SK-N-SH (cell line): ENCODE measurements around the gene TLE5. TPM values are rescaled to one million over a fixed set of nuclear protein-coding genes. Genes with fewer than 3 reads are reported as not detected.
A peak's percentile ranks its signal among the peaks of the same experiment; 100 is the strongest.

Experiments
- CTCF ChIA-PET: fragments of 300-600, 350-600 bp; formaldehyde crosslinking; extraction: SDS; loops from one replicate; lab custom pipeline; 2021; lab: Yijun Ruan, JAX
- POLR2A ChIA-PET: fragments of 350-600 bp; sonication (Branson Sonifier 250); formaldehyde crosslinking; extraction: SDS; loops from one replicate; lab custom pipeline; 2020; ENCODE audit warnings: antibody characterized with exemption, inconsistent platforms; lab: Yijun Ruan, JAX
- DNase-seq: peaks from one replicate; pipeline ENCODE4 v3.0.0; 2012
- H2AFZ ChIP-seq: fragments of 200-600 bp; sonication (generic); 2 replicates; pipeline ENCODE4 v1.8.1; 2016; ENCODE audit warnings: antibody characterized with exemption, mild to moderate bottlenecking, low read depth
- H3F3A ChIP-seq: fragments of 200-600 bp; sonication (generic); replicated peaks from 2 replicates; pipeline ENCODE3; 2016; ENCODE audit warnings: antibody characterized with exemption, mild to moderate bottlenecking; ENCODE audit not compliant: insufficient read depth
- H3K27ac ChIP-seq, 2 experiments: fragments of 200-500 bp in 1 of 2; fragments of 200-600 bp in 1 of 2; sonication (Bioruptor generic) in 1 of 2; sonication (generic), shearing (Covaris generic) in 1 of 2; 2 replicates each; pipeline versions ENCODE4 v1.5.1 to v1.6.1; 2014 to 2016; ENCODE audit warnings: low read depth in 2 of 2, inconsistent platforms in 1 of 2, low read length in 1 of 2, mild to moderate bottlenecking in 1 of 2, mixed read lengths in 1 of 2
- H3K27me3 ChIP-seq: fragments of 200-600 bp; sonication (generic), shearing (Covaris generic); 2 replicates; pipeline ENCODE4 v1.6.1; 2016; ENCODE audit warnings: mixed run types; ENCODE audit not compliant: insufficient read depth
- H3K36me3 ChIP-seq, 2 experiments: fragments of 200-500 bp in 1 of 2; fragments of 200-600 bp in 1 of 2; sonication (Bioruptor generic) in 1 of 2; sonication (generic) in 1 of 2; replicated peaks in 1 of 2; 2 replicates each; pipeline versions ENCODE3 to v1.5.1; 2014 to 2016; ENCODE audit warnings: low read length in 1 of 2, mild to moderate bottlenecking in 1 of 2; ENCODE audit not compliant: insufficient read depth in 2 of 2, control insufficient read depth in 1 of 2
- H3K4me1 ChIP-seq, 2 experiments: fragments of 200-500 bp in 1 of 2; fragments of 200-600 bp in 1 of 2; sonication (Bioruptor generic) in 1 of 2; sonication (generic), shearing (Covaris generic) in 1 of 2; 2 replicates each; pipeline versions ENCODE4 v1.5.1 to v1.6.1; 2014 to 2016; ENCODE audit warnings: low read depth in 1 of 2, low read length in 1 of 2, mixed run types in 1 of 2; ENCODE audit not compliant: insufficient read depth in 2 of 2, control insufficient read depth in 1 of 2
- H3K4me2 ChIP-seq: fragments of 200-600 bp; sonication (generic), shearing (Covaris generic); 2 replicates; pipeline ENCODE4 v1.6.1; 2017; ENCODE audit warnings: mixed run types
- H3K4me3 ChIP-seq, 2 experiments: fragments of 200-500 bp in 1 of 2; fragments of 200-600 bp in 1 of 2; sonication (Bioruptor generic) in 1 of 2; sonication (generic), shearing (Covaris generic) in 1 of 2; 2 replicates each; pipeline versions ENCODE4 v1.5.1 to v1.8.1; 2014 to 2016; ENCODE audit warnings: low read depth in 2 of 2, inconsistent platforms in 1 of 2, low read length in 1 of 2, mild to moderate bottlenecking in 1 of 2, mixed read lengths in 1 of 2, moderate library complexity in 1 of 2
- H3K79me2 ChIP-seq: fragments of 200-600 bp; sonication (generic); 2 replicates; pipeline ENCODE4 v1.8.1; 2017; ENCODE audit warnings: mild to moderate bottlenecking; ENCODE audit not compliant: insufficient read depth
- H3K9ac ChIP-seq: fragments of 200-600 bp; sonication (generic); 2 replicates; pipeline ENCODE4 v1.6.1; 2017; ENCODE audit warnings: mixed run types
- H3K9me2 ChIP-seq: fragments of 200-600 bp; sonication (generic); 2 replicates; pipeline ENCODE4 v1.6.1; 2017; ENCODE audit warnings: mixed run types
- H3K9me3 ChIP-seq: fragments of 200-600 bp; sonication (generic); 2 replicates; pipeline ENCODE4 v1.6.1; 2017; ENCODE audit warnings: mixed run types, mild to moderate bottlenecking, moderate library complexity
- H4K20me1 ChIP-seq: fragments of 200-600 bp; sonication (generic); 2 replicates; pipeline ENCODE4 v1.6.1; 2017; ENCODE audit warnings: mild to moderate bottlenecking, mixed run types; ENCODE audit not compliant: insufficient read depth
- CHD2 ChIP-seq: fragments of 150-350 bp; IDR thresholded peaks from 2 replicates; pipeline ENCODE4 v1.6.1; 2018; ENCODE audit warnings: low read length; ENCODE audit not compliant: partially characterized antibody
- EP300 ChIP-seq, 2 experiments: IDR thresholded peaks; 2 replicates each; pipeline versions ENCODE4 v1.4.0 to v1.6.1; 2012; ENCODE audit warnings: borderline replicate concordance in 1 of 2, low read depth in 1 of 2, low read length in 1 of 2
- EZH2phosphoT487 ChIP-seq: fragments of 200-600 bp; sonication (generic); IDR thresholded peaks from 2 replicates; pipeline ENCODE4 v1.6.1; 2017; ENCODE audit warnings: low read depth, mixed run types, mild to moderate bottlenecking, antibody characterized with exemption, moderate library complexity, borderline replicate concordance
- FOSL2 ChIP-seq: IDR thresholded peaks from 2 replicates; pipeline ENCODE4 v1.4.0; 2012; ENCODE audit warnings: low read depth, mild to moderate bottlenecking, moderate library complexity, borderline replicate concordance
- FOXJ3 ChIP-seq: sonication (generic); formaldehyde crosslinking; IDR thresholded peaks from 2 replicates; pipeline ENCODE4 v1.5.1; 2020; ENCODE audit warnings: mild to moderate bottlenecking, missing genetic modification reagents
- FOXM1 ChIP-seq: IDR thresholded peaks from 2 replicates; pipeline ENCODE4 v1.4.0; 2012; ENCODE audit warnings: low read depth, mild to moderate bottlenecking
- IRF3 ChIP-seq: fragments of 150-350 bp; IDR thresholded peaks from 2 replicates; pipeline ENCODE4 v1.6.1; 2016; ENCODE audit warnings: mild to moderate bottlenecking, low read depth, low read length
- JUND ChIP-seq: IDR thresholded peaks from 2 replicates; pipeline ENCODE4 v1.4.0; 2012
- MAX ChIP-seq: IDR thresholded peaks from 2 replicates; pipeline ENCODE4 v1.4.0; 2012; ENCODE audit warnings: low read depth
- MEF2A ChIP-seq: IDR thresholded peaks from 2 replicates; pipeline ENCODE4 v1.4.0; 2012; ENCODE audit warnings: low read depth, borderline replicate concordance
- POLR2AphosphoS5 ChIP-seq: IDR thresholded peaks from 2 replicates; pipeline ENCODE4 v1.6.1; 2012; ENCODE audit warnings: low read depth, low read length
- RAD21 ChIP-seq: IDR thresholded peaks from 2 replicates; pipeline ENCODE4 v1.6.1; 2012; ENCODE audit warnings: mild to moderate bottlenecking, low read length
- RCOR1 ChIP-seq: fragments of 150-350 bp; IDR thresholded peaks from 2 replicates; pipeline ENCODE4 v1.6.1; 2017; ENCODE audit warnings: antibody characterized with exemption, low read length
- RXRA ChIP-seq: IDR thresholded peaks from 2 replicates; pipeline ENCODE4 v1.4.0; 2012; ENCODE audit warnings: low read depth, mild to moderate bottlenecking, borderline replicate concordance
- SMC3 ChIP-seq: IDR thresholded peaks from 2 replicates; pipeline ENCODE4 v1.6.1; 2012; ENCODE audit warnings: low read depth, low read length, improper control_type of control experiment
- TCF12 ChIP-seq: IDR thresholded peaks from 2 replicates; pipeline ENCODE4 v1.4.0; 2012
- TEAD4 ChIP-seq: IDR thresholded peaks from 2 replicates; pipeline ENCODE4 v1.4.0; 2012; ENCODE audit warnings: mild to moderate bottlenecking, borderline replicate concordance; ENCODE audit not compliant: insufficient read depth
- YY1 ChIP-seq: IDR thresholded peaks from 2 replicates; pipeline ENCODE4 v1.4.0; 2012; ENCODE audit warnings: low read depth, mild to moderate bottlenecking
- ZBTB33 ChIP-seq: IDR thresholded peaks from 2 replicates; pipeline ENCODE4 v1.4.0; 2012; ENCODE audit warnings: low read depth, borderline replicate concordance
- WGBS: methylation state at CpG from one replicate; pipeline ENCODE4 v1.1.6; 2017; ENCODE audit warnings: low lambda C conversion rate; 5-methylcytosine and 5-hydroxymethylcytosine counted together
- polyA plus RNA-seq, 3 experiments: library from polyadenylated mRNA; depleted of rRNA; stranded (reverse); fragments of >200 nt; gene quantifications; 2 replicates each; pipeline ENCODE4 v1.2.3, GENCODE V29; 2012
- TF ChIP-seq, protein P1 (sequence below): IDR thresholded peaks from 2 replicates; pipeline ENCODE4 v1.4.0; 2012; ENCODE audit warnings: low read depth, borderline replicate concordance
- TF ChIP-seq, protein P2 (sequence below): IDR thresholded peaks from 2 replicates; pipeline ENCODE4 v1.6.1; 2012; ENCODE audit warnings: mild to moderate bottlenecking, low read depth, low read length, moderate library complexity
- TF ChIP-seq, protein P3 (sequence below): fragments of 200-600 bp; sonication (generic); IDR thresholded peaks from 2 replicates; pipeline ENCODE4 v1.6.1; 2017; ENCODE audit warnings: antibody characterized with exemption, mild to moderate bottlenecking, moderate library complexity

Gene TLE5
- polyA plus RNA-seq, 1 of the 3 experiments (the other 2 are of a cell fraction) = 519 TPM

DNA sequence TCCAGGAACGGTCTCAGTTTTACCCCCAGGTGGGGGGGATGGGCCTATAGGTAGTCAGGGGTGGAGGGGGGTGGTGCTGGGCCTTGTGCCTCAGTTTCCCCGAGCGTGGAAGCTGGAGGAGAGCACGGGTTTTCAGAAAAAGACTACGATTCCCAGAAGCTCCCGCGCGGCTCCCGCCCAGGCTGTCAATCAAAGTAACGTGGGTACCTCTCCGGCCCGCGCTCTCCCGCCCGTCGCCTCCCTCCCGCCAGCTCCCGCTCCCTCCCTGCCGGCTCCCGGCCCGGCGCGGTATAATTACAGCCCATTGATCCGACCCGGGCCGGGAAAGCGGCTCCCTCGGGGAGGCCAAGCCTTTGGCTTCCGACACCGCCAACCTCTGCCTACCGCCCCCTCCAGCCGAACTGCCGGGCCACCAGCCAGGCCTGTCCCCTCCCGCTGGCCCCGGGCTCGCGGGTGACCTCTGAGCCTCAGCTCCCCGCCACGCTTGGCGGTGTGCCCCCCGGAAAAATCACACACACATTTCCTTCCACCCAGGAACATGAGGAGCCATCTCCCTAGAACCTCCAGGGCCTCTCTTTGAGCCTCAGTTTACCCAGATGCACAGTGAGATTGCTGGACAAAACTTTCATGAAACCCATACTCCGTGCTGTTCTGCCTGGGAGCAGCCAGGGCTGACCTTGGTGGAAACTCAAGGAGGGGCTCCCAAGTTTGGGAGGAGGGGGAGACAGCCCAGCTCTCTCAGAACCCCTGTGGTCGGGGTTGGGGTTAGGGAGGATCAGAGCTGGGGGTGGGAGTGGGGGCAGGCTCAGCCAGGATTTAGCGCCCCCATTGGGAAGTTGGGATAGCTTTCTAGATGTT, 25.9 kb downstream of the TLE5 start:
- H3K4me1 ChIP-seq = peaks cover 0 to 14% of the 10 kb centered on the region in 2 experiments; a peak in 1 of 4 replicates
- ChIA-PET POLR2A (interaction anchor here (0.5 to 3.4 kb wide), 9 partner anchors 18 to 151 kb away, joined by 3 to 21 read pairs (median 5); no protein-coding TSS in a partner anchor), CTCF (interaction anchor here (0.7 to 3.5 kb wide), 22 partner anchors 9 to 149 kb away, joined by 3 to 20 read pairs (median 5); partner anchors contain the start of genes TLE5 and TLE6)
- 2% methylated on average over 12 of the region's 44 CpGs for WGBS
- peak overlapping the region; percentile 74 to 83 for H3K27ac ChIP-seq
- no peaks in the 10 kb centered on the region for H3K9me2 ChIP-seq
- peaks cover 24% of the 10 kb centered on the region for H3K27me3 ChIP-seq
- no peaks in the 10 kb centered on the region for H3K36me3 ChIP-seq
- no peaks in the 10 kb centered on the region for H4K20me1 ChIP-seq
- H3K79me2 ChIP-seq = no peaks in the 10 kb centered on the region
- peak overlapping the region; percentile 49 to 68 for H3K4me3 ChIP-seq
- H3F3A ChIP-seq = peaks cover 9% of the 10 kb centered on the region
- peak overlapping the region; percentile 61; the same call in 1 of the 2 replicates for H3K9ac ChIP-seq
- H2AFZ ChIP-seq = peak overlapping the region; percentile 98
- H3K9me3 ChIP-seq = no peaks in the 10 kb centered on the region
- H3K4me2 ChIP-seq = peak overlapping the region; percentile 99
- DNase-seq = peak; percentile 94
- TF ChIP-seq YY1 = no peak
- TF ChIP-seq, protein P1, sequence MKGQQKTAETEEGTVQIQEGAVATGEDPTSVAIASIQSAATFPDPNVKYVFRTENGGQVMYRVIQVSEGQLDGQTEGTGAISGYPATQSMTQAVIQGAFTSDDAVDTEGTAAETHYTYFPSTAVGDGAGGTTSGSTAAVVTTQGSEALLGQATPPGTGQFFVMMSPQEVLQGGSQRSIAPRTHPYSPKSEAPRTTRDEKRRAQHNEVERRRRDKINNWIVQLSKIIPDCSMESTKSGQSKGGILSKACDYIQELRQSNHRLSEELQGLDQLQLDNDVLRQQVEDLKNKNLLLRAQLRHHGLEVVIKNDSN = 0 out of 2 replicates have a peak, but pooled peaks have one; percentile 9
- no peak for TF ChIP-seq ZBTB33
- TF ChIP-seq, protein P2, sequence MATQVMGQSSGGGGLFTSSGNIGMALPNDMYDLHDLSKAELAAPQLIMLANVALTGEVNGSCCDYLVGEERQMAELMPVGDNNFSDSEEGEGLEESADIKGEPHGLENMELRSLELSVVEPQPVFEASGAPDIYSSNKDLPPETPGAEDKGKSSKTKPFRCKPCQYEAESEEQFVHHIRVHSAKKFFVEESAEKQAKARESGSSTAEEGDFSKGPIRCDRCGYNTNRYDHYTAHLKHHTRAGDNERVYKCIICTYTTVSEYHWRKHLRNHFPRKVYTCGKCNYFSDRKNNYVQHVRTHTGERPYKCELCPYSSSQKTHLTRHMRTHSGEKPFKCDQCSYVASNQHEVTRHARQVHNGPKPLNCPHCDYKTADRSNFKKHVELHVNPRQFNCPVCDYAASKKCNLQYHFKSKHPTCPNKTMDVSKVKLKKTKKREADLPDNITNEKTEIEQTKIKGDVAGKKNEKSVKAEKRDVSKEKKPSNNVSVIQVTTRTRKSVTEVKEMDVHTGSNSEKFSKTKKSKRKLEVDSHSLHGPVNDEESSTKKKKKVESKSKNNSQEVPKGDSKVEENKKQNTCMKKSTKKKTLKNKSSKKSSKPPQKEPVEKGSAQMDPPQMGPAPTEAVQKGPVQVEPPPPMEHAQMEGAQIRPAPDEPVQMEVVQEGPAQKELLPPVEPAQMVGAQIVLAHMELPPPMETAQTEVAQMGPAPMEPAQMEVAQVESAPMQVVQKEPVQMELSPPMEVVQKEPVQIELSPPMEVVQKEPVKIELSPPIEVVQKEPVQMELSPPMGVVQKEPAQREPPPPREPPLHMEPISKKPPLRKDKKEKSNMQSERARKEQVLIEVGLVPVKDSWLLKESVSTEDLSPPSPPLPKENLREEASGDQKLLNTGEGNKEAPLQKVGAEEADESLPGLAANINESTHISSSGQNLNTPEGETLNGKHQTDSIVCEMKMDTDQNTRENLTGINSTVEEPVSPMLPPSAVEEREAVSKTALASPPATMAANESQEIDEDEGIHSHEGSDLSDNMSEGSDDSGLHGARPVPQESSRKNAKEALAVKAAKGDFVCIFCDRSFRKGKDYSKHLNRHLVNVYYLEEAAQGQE = no peak
- TF ChIP-seq TEAD4 = no peak
- TF ChIP-seq FOSL2 = no peak
- TF ChIP-seq POLR2AphosphoS5 = peak; percentile 43; the same call in 1 of the 2 replicates
- TF ChIP-seq JUND = no peak
- no peak; the same call in 1 of the 2 replicates for TF ChIP-seq RCOR1
- no peak for TF ChIP-seq EZH2phosphoT487
- no peak for TF ChIP-seq SMC3
- TF ChIP-seq EP300 (IDR thresholded peaks at IDR 0.05; ENCODE audit: borderline replicate concordance in 1 of 2, low read depth in 1 of 2, low read length in 1 of 2) = peak in 1 of 2 experiments; percentile 64; a peak in 1 of 4 replicates
- peak; percentile 12; the same call in 1 of the 2 replicates for TF ChIP-seq MAX
- no peak; the same call in 1 of the 2 replicates for TF ChIP-seq MEF2A
- TF ChIP-seq FOXM1 = no peak
- TF ChIP-seq TCF12 = no peak
- TF ChIP-seq, protein P3, sequence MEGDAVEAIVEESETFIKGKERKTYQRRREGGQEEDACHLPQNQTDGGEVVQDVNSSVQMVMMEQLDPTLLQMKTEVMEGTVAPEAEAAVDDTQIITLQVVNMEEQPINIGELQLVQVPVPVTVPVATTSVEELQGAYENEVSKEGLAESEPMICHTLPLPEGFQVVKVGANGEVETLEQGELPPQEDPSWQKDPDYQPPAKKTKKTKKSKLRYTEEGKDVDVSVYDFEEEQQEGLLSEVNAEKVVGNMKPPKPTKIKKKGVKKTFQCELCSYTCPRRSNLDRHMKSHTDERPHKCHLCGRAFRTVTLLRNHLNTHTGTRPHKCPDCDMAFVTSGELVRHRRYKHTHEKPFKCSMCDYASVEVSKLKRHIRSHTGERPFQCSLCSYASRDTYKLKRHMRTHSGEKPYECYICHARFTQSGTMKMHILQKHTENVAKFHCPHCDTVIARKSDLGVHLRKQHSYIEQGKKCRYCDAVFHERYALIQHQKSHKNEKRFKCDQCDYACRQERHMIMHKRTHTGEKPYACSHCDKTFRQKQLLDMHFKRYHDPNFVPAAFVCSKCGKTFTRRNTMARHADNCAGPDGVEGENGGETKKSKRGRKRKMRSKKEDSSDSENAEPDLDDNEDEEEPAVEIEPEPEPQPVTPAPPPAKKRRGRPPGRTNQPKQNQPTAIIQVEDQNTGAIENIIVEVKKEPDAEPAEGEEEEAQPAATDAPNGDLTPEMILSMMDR = peak; percentile 50
- no peak for TF ChIP-seq RAD21
- TF ChIP-seq IRF3 = no peak
- TF ChIP-seq FOXJ3 = no peak
- TF ChIP-seq RXRA = no peak
- TF ChIP-seq CHD2 = peak; percentile 44
